Stimulated activated CD8-positive, alpha-beta memory T cell treated with anti-CD3 and anti-CD28 coated beads, Interleukin-15, amount 100 ng/mL, for 48 hours (primary cell): Measurements from ENCODE around the gene RSRC2.
"Not testable (repeated sequence)": the region's sequence is repeated elsewhere in the genome, so short reads cannot be mapped to it uniquely, and the experiment has no call there.

Source experiments
- DNase-seq, 2 donors: peaks; one replicate each; pipeline ENCODE4 v3.0.0-alpha.2; 2020; ENCODE audit warnings: low read depth in 2 of 2

The RSRC2 gene

DNA sequence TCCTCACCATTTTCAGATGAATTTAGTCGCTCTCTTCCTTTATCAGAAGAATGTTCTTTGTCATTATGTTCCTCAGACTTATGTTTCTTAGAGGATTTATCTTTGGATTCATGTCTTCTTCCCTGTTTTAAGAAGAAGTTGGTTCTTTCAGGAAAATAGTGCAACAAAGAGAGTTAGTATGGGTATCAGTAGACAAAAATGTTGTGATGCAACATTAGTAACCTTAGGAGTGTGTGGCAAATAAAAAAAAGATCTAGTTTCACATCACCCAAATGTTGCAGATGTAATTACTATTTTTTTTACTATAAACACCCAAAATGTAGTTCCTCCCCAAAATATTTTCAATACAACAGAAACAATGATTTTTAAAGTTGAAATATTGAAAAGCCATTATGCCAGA lies 7.8 kb downstream of the RSRC2 start:
- no peak for DNase-seq

DNA sequence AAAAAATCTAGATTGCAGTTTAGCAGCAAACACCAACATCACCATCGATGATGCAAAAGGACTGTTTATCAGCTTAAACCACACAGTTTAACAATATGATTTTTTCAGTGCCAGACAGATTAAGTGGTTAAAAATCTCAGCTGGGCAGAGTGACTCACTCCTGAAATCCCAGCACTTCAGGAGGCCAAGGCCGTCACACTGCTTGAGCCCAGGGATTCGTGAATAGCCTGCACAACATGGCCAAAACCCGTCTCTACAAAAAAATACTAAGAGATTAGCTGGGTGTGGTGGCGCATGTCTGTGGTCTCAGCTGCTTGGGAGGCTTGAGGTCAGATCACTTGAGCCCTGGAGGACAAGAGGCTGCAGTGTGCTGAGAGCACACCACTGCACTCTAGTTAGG lies 8.9 kb downstream of the RSRC2 start:
- no peak for DNase-seq

DNA sequence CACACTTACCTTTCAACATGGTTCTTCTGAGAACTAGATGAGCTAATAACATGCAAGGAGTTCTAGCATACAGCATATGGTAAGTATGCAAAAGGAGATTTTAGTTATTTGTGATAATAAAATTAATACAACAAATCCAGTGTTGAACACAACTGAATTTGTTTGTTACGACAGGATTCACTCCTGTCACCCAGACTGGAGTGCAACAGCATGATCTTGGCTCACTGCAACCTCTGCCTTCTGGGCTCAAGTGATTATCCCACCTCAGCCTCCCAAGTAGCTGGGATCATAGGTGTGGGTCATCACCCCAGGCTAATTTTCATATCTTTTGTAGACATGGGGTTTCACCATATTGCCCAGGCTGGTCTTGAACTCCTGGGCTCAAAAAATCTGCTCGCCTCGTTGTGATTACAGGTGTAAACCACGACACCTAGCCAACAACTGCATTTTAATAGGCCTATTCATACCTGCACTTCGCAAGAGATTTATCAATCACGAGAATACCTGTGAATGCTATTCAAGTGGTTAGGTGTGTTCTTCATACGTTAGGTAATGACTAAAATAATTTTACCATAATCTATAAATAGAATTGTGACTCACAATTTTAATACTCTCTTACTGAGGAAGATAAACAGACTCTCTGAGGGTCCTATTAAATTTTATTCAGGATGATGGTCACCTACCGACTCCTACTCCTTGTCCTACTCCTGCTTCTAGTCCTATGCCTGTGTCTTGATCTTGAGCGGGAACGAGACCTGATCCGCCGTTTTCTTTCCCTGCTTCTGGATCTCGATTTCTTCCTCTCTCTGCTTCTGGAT lies 10.0 kb downstream of the RSRC2 start:
- DNase-seq: no peak

DNA sequence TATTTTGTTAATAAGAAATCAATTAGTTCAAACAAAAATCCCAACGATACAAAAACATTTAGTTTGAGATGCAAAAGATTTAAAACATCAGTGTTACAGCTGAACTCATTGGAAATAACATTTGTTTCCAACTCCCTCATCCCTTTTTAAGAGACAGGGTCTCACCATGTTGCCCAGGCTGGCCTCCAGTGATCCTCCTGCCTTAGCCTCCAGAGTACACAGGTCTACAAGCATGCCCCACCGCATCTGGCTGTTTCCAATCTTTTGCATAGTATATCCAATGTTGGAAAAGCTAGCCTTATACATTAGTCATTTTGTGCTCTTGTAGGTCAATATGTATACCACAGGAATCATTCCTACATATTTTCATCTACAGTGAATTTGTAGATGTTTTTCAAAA lies 11.5 kb downstream of the RSRC2 start:
- DNase-seq: no peak

- no peak for DNase-seq
These were observed 13.1 kb downstream of the RSRC2 start for GRCh38 chr12:122513660-122514059.

DNA sequence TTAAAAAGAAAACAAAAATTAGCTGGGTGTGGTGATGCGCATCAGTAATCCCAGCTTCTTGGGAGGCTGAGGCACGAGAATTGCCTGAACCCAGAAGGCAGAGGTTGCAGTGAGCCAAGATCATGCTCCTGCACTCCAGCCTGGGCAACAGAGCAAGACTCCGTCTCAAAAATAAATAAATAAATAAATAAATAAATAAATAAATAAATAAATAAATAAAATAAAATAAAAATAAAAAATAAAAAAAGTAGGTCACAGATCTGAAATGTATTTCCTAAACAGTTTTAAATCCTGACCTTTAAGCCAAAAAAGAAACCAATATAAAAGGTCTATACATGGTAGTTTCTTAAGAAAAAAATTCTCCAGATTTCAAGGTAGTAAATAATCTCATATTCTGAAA lies 13.7 kb downstream of the RSRC2 start:
- not testable (repeated sequence) for DNase-seq

DNA sequence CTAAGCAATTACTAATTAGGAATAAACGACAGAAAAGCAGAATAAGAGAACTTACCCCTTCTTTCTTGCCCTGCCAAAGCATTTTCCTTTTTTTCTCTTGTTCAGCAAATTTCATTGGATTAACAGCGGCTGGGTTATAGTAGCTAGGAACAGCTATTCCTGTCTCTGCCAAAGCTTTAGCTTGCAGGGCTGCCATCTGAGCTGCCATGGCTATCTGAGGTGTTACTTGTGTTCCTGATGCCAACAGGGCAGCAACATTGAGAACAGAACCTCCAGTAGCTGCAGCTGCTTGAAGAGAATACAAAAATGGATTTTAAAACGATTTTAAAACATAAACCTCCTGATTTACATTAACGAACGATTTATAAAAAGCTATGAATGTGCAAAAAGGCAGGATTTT lies 18.6 kb downstream of the RSRC2 start:
- no peak for DNase-seq

- no peak for DNase-seq
These were observed 20.3 kb downstream of the RSRC2 start for GRCh38 chr12:122506393-122506938.

- no peak for DNase-seq
These were observed 21.2 kb downstream of the RSRC2 start for GRCh38 chr12:122505419-122506051.

DNA sequence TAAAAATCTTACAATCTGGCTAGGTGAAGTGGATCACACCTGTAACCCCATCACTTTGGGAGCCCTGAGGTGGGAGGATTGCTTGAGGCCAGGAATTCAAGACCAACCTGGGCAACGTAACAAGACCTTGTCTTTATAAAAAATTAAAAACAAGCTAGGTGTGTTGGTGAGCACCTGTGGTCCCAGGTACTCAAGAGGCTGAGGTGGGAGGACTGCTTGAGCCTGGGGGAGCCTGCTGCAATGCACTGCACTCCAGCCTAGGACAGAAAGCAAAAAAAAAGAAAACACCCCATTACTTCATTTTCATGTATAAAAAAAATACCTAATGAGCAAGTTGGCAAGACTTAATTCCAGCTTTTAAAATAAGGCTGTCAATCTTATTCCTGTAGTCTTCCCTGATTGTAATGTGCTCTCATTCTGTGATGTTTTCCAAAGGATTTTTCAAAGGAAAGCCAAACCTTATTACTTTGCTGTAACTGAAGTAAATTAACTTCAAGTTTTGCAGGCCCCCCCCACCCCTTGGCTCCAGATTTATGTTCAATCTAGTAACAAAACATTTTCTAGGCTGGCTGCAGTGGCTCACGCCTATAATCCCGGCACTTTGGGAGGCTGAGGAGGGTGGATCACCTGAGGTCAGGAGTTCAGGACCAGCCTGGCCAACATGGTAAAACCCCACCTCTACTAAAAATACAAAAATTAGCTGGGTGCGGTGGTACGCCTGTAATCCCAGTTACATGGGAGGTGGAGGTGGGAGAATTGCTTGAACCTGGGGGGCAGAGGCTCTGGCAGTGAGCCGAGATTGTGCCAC lies 22.7 kb downstream of the RSRC2 start:
- no peak for DNase-seq

DNA sequence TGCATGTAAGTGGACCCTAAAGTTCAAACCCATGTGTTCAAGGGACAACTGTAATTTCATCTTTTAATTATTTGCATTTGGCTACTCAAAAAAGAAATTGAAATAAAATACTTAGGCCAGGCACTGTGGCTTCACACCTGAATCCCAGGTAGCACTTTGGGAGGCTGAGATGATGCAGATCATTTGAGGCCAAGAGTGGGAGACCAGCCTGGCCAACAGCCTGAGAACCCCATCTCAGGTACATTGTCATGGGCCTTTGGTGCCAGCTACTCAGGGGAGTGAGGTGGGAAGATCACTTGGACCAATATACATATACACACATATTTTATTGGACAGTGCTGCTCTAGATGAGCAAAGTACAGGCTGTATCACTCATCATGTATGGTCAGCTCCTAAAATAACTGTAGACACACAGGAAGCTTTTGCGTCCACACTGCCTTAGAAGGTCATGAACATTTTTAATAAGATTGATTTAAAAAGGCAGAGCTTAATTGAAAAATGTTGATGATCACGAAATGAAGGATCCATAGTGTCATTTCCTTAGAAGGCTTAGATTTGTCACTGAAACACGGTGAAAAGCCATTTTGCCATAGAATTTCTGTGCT lies 23.5 kb downstream of the RSRC2 start:
- no peak for DNase-seq

DNA sequence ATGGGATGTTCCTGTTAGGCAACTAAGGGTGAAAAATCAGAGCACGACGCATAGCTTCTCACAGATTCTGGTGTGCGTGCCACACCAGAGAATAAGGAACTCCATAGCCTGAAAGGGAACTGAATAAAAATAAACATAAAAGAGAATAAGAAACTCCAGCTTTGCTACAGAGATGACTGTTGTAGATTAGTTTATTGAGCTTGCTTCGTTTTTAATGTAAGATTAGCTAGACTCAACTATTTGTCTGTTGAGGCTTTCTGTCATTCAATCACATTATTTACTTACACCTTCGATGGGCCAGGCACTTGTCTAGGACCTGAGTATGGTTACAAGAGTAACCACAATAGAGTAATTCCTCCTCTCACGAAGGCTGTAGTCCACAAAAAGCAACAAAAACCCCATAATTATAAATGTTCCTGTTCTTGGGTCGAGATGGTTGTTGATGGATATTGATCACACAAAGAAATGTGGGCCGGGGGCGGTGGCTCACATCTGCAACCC lies 25.2 kb downstream of the RSRC2 start:
- no peak for DNase-seq

DNA sequence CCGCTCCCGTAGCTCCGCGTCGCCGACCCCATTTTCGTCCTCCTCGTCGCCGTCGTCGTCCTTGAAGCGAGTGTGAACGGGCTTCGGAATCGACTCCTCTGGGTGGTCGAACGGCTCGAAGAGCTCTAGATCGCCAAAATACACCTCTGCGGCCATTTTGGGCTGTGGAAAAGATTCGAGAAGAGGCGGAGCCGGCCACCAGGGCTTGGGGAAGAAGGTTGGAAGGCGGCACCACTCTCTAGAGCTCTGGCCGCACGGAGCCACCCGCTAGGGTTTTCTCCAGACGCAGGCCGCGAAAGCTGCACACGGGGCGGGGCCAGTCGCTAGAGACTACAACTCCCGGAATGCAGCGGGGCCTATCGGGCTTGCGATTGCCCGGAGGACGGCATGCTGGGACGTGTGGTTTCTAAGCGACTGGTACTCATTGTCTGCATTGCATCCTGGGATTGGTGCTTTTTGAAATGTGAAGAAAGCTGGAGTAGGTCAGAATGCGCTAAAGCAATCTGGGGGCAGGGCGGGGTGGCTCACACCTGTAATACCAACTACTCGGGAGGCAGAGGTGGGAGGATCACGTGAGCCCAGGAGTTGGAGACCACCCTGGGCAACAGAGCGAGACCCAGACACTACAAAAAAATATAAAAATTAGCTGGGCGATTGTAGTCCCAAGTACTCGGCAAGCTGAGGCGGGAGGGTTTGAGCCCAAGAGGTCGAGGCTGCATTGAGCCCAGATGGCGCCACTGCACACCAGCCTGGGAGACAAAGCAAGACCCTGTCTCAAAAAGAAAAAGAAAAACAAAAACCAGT lies 25.8 kb downstream of the RSRC2 start, which contains the start of gene ZCCHC8:
TSS of gene ZCCHC8 (minus strand) at position 248 of the 804 bp plus-strand sequence. CDS start at position 156, 92 bp downstream.
- peak; percentile 95 to 96 for DNase-seq

- DNase-seq: peak; percentile 14 to 21
These were observed 26.6 kb downstream of the RSRC2 start for GRCh38 chr12:122499991-122500684.

- DNase-seq: no peak
These were observed 31.5 kb downstream of the RSRC2 start for GRCh38 chr12:122495258-122495657.

GRCh38 chr12:122493222-122493621 lies 33.5 kb downstream of the RSRC2 start:
- DNase-seq: not testable (repeated sequence)

DNA sequence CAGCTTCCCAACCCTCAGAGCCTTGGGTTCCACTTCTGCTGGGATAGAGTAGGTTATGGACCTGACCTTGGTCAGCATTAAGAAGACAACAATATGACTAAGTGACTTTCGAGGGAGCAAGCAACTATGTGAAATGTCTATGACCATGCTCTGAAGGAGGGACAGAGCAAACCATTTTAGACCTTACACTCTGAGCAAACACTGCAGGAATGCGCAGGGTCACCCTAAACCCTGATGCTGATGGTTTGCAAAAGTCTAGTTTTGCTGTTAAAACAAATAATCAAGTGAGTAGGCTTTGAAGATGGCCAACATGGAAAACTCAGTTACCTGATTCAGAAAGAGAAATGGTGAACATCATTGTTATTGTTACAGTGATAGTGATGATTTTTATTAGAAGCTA lies 34.7 kb downstream of the RSRC2 start:
- no peak for DNase-seq

GRCh38 chr12:122489038-122489437 lies 37.7 kb downstream of the RSRC2 start:
- no peak for DNase-seq

DNA sequence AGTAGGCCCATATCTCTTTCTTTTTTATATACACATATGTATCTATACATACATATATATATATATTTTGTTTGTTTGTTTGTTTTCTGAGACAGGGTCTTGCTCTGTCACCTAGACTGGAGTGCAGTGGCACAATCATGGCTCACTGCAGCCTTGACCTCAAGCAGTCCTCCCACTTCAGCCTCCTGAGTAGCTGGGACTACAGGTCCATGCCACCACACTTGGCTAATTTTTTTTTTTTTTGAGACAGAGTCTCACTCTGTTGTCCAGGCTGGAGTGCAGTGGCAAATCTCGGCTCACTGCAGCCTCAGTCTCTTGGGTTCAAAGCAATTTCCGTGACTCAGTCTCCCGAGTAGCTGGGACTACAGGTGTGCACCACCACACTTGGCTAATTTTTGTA lies 38.9 kb downstream of the RSRC2 start:
- DNase-seq: not testable (repeated sequence)

DNA sequence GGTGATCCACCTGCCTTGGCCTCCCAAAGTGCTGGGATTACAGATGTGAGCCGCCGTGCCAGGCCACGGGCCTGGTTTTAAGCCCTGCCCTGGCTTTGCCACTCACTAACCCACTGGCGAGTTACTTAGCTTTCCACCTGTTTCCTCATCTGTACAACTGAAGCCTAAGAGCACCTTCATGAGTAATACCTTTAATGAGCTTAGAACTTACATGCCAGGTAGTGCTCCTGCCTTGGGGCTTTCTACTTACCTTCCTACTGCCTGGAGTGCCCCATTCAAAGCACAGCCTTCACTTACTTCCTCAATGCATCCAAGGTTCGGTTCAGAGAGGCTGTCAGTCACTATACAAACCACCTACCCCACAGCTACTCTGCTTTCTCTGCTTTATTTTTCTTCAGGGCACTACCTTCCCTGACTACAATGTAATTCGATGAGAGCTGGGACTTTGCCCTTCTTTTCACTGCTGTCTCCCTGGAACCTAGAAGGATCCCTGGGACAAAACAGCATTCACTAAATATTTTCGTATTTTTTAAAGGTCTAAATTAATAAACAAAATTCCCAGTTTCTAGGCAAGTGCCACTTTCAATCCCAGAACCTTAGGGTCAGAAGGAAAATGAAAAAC lies 39.8 kb downstream of the RSRC2 start:
- DNase-seq: no peak
